SK-N-SH treated with all-trans-retinoic acid at 6 μM for 48 hours (cell line): ENCODE measurements around the gene LAMB4.

Experiments used
- ATAC-seq: fragments of 200-7000 bp; cut with Tn5 transposase; 3 replicates; pipeline ENCODE4 v1.9.1; 2020; ENCODE audit warnings: mild to moderate bottlenecking, moderate library complexity
- ARNTL ChIP-seq: fragments of 450-650 bp; formaldehyde crosslinking; IDR thresholded peaks from 2 replicates; pipeline ENCODE4 v1.5.0; 2020; ENCODE audit warnings: low read depth, mild to moderate bottlenecking, moderate library complexity, borderline replicate concordance
- BACH2 ChIP-seq: fragments of 250-450 bp; sonication (Bioruptor Pico); IDR thresholded peaks from 2 replicates; pipeline ENCODE4 v1.9.0; 2021; ENCODE audit warnings: mild to moderate bottlenecking, borderline replicate concordance
- CREB5 ChIP-seq: fragments of 250-450 bp; sonication (Bioruptor Pico); IDR thresholded peaks from 2 replicates; pipeline ENCODE4 v1.5.1; 2020; ENCODE audit warnings: low read depth, mild to moderate bottlenecking, moderate library complexity
- CSDC2 ChIP-seq: fragments of 250-450 bp; sonication (Bioruptor Pico); IDR thresholded peaks from 2 replicates; pipeline ENCODE4 v1.5.0; 2020; ENCODE audit warnings: mild to moderate bottlenecking, moderate library complexity
- CSRNP3 ChIP-seq: fragments of 250-450 bp; sonication (Bioruptor Pico); IDR thresholded peaks from 2 replicates; pipeline ENCODE4 v1.5.1; 2021; ENCODE audit warnings: mild to moderate bottlenecking, moderate library complexity
- ESRRG ChIP-seq: fragments of 250-450 bp; sonication (Bioruptor Pico); IDR thresholded peaks from 2 replicates; pipeline ENCODE4 v1.6.1; 2021; ENCODE audit warnings: mild to moderate bottlenecking
- GLIS3 ChIP-seq: fragments of 250-450 bp; sonication (Bioruptor Pico); IDR thresholded peaks from 2 replicates; pipeline ENCODE4 v1.5.0; 2020; ENCODE audit warnings: mild to moderate bottlenecking, moderate library complexity
- ISL1 ChIP-seq: fragments of 250-450 bp; sonication (Bioruptor Pico); IDR thresholded peaks from 2 replicates; pipeline ENCODE4 v2.1.2; 2022; ENCODE audit warnings: mild to moderate bottlenecking, moderate library complexity
- OSR1 ChIP-seq: fragments of 250-450 bp; sonication (Bioruptor Pico); IDR thresholded peaks from 2 replicates; pipeline ENCODE4 v1.8.0; 2022; ENCODE audit warnings: moderate library complexity, mild to moderate bottlenecking, inconsistent platforms
- POU6F1 ChIP-seq: fragments of 250-450 bp; sonication (Bioruptor Pico); IDR thresholded peaks from 2 replicates; pipeline ENCODE4 v1.8.0; 2021; ENCODE audit warnings: low read depth, mild to moderate bottlenecking, moderate library complexity, borderline replicate concordance
- PPARA ChIP-seq: fragments of 250-450 bp; sonication (Bioruptor Pico); IDR thresholded peaks from 2 replicates; pipeline ENCODE4 v1.5.0; 2020; ENCODE audit warnings: mild to moderate bottlenecking, borderline replicate concordance
- RARB ChIP-seq: fragments of 250-450 bp; sonication (Bioruptor Pico); IDR thresholded peaks from 2 replicates; pipeline ENCODE4 v1.8.0; 2021; ENCODE audit warnings: mild to moderate bottlenecking, moderate library complexity
- SNAI2 ChIP-seq: fragments of 250-450 bp; sonication (Bioruptor Pico); IDR thresholded peaks from 2 replicates; pipeline ENCODE4 v1.5.0; 2020; ENCODE audit warnings: mild to moderate bottlenecking, moderate library complexity
- TCF4 ChIP-seq: fragments of 250-450 bp; sonication (Bioruptor Pico); IDR thresholded peaks from 2 replicates; pipeline ENCODE4 v1.8.0; 2021; ENCODE audit warnings: mild to moderate bottlenecking, moderate library complexity, borderline replicate concordance
- TOX ChIP-seq: fragments of 250-450 bp; sonication (Bioruptor Pico); IDR thresholded peaks from 2 replicates; pipeline ENCODE4 v1.8.0; 2021; ENCODE audit warnings: mild to moderate bottlenecking, moderate library complexity, borderline replicate concordance
- ZC3H10 ChIP-seq: fragments of 250-450 bp; sonication (Bioruptor Pico); IDR thresholded peaks from 2 replicates; pipeline ENCODE4 v1.5.1; 2021; ENCODE audit warnings: mild to moderate bottlenecking, moderate library complexity
- ZFP3 ChIP-seq: fragments of 250-450 bp; sonication (Bioruptor Pico); IDR thresholded peaks from 2 replicates; pipeline ENCODE4 v1.5.0; 2020; ENCODE audit warnings: mild to moderate bottlenecking, moderate library complexity
- ZFP30 ChIP-seq: fragments of 450-650 bp; formaldehyde crosslinking; IDR thresholded peaks from 2 replicates; pipeline ENCODE4 v1.5.0; 2022; ENCODE audit warnings: mild to moderate bottlenecking, moderate library complexity
- ZNF565 ChIP-seq: fragments of 450-650 bp; formaldehyde crosslinking; conservative IDR thresholded peaks from 2 replicates; pipeline ENCODE4 v1.5.0; 2020; ENCODE audit warnings: low read depth, mild to moderate bottlenecking, moderate library complexity
- ZNF70 ChIP-seq: fragments of 450-650 bp; formaldehyde crosslinking; IDR thresholded peaks from 2 replicates; pipeline ENCODE4 v1.5.0; 2020; ENCODE audit warnings: mild to moderate bottlenecking, moderate library complexity
- ZNF8 ChIP-seq: fragments of 450-650 bp; formaldehyde crosslinking; IDR thresholded peaks from 2 replicates; pipeline ENCODE4 v1.5.0; 2020; ENCODE audit warnings: mild to moderate bottlenecking, moderate library complexity
- TF ChIP-seq, protein P1 (sequence below): fragments of 250-450 bp; sonication (Bioruptor Pico); IDR thresholded peaks from 2 replicates; pipeline ENCODE4 v1.8.0; 2020; ENCODE audit warnings: mild to moderate bottlenecking, moderate library complexity, borderline replicate concordance
- TF ChIP-seq, protein P2 (sequence below): fragments of 250-450 bp; sonication (Bioruptor Pico); IDR thresholded peaks from 2 replicates; pipeline ENCODE4 v1.5.0; 2020; ENCODE audit warnings: mild to moderate bottlenecking, moderate library complexity

Gene LAMB4

DNA sequence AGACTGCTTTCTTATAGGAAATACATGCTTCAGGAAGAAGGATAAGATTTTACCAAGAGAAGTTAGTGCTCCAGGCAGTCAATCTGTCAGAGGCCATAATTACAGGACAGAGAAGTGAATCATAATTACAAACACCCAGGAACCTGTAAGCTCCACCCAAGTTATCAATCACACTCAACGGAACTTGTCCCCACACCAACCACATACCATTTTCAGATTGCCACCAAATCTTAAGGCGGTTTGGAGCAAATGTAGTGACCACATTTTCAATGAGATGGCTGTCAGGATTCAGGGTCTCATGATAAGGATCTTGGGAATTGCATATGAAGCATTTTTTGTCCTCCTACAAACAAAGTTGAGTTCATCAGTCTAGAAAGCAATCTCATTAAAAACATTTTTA, 132.0 kb downstream of the LAMB4 start (continued):
- TF ChIP-seq POU6F1 (CRISPR knock-in tag) (no peak), CREB5 (CRISPR knock-in tag) (no peak)

DNA sequence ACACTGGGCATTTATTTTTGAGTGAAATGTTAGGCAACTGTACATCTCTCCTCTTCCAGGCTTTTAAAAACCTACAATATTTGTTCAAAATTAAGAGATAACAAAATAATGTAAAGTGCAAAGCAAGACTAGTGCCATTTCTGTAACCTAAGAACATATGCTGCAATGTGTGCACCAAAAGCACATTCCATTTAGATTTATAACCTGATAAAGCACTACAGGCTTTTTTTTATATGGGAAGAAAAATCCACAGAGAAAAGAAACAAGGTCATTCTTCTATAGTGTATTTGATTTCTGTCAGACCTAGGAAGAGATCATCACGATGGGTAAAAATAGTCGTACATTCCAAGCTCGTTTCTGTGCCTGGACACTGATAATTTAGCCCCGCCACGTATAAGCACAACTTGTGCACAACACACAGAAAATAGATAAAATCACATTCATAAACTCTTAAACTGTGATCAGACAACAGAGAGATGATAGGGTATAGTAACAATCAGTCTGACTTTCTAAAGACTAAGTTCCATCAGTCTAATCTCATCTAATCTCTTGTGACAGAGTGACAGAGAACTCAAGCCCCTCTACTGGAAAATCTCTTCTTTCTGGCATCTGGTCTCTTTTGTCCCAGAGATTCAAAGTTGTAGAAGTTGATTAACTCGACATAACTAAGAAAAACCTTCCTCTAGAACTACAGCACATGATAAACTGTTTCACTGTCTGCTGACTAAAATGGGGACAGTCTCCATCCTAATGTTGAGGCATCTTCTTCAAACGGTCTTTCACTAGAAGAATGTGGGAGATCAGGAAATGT, 133.9 kb downstream of the LAMB4 start:
- TF ChIP-seq PPARA (CRISPR knock-in tag): no peak
- no peak for TF ChIP-seq ARNTL (CRISPR knock-in tag)
- TF ChIP-seq GLIS3: no peak
- TF ChIP-seq ZC3H10 (CRISPR knock-in tag): peak; percentile 19; the same call in 1 of the 2 replicates
- no peak for TF ChIP-seq ZNF8 (CRISPR knock-in tag)
- peak; percentile 48; the same call in 1 of the 2 replicates for TF ChIP-seq ISL1 (CRISPR knock-in tag)
- no peak for TF ChIP-seq POU6F1 (CRISPR knock-in tag)
- TF ChIP-seq TOX (CRISPR knock-in tag): no peak
- TF ChIP-seq CREB5 (CRISPR knock-in tag): no peak; the same call in 1 of the 2 replicates
- TF ChIP-seq ZFP3 (CRISPR knock-in tag): no peak
- no peak for TF ChIP-seq ZFP30 (CRISPR knock-in tag)
- 0 out of 2 replicates have a peak, but pooled peaks have one; percentile 18 for TF ChIP-seq ZNF70 (CRISPR knock-in tag)
- TF ChIP-seq, protein P1, sequence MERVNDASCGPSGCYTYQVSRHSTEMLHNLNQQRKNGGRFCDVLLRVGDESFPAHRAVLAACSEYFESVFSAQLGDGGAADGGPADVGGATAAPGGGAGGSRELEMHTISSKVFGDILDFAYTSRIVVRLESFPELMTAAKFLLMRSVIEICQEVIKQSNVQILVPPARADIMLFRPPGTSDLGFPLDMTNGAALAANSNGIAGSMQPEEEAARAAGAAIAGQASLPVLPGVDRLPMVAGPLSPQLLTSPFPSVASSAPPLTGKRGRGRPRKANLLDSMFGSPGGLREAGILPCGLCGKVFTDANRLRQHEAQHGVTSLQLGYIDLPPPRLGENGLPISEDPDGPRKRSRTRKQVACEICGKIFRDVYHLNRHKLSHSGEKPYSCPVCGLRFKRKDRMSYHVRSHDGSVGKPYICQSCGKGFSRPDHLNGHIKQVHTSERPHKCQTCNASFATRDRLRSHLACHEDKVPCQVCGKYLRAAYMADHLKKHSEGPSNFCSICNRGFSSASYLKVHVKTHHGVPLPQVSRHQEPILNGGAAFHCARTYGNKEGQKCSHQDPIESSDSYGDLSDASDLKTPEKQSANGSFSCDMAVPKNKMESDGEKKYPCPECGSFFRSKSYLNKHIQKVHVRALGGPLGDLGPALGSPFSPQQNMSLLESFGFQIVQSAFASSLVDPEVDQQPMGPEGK (CRISPR knock-in tag): no peak
- TF ChIP-seq, protein P2, sequence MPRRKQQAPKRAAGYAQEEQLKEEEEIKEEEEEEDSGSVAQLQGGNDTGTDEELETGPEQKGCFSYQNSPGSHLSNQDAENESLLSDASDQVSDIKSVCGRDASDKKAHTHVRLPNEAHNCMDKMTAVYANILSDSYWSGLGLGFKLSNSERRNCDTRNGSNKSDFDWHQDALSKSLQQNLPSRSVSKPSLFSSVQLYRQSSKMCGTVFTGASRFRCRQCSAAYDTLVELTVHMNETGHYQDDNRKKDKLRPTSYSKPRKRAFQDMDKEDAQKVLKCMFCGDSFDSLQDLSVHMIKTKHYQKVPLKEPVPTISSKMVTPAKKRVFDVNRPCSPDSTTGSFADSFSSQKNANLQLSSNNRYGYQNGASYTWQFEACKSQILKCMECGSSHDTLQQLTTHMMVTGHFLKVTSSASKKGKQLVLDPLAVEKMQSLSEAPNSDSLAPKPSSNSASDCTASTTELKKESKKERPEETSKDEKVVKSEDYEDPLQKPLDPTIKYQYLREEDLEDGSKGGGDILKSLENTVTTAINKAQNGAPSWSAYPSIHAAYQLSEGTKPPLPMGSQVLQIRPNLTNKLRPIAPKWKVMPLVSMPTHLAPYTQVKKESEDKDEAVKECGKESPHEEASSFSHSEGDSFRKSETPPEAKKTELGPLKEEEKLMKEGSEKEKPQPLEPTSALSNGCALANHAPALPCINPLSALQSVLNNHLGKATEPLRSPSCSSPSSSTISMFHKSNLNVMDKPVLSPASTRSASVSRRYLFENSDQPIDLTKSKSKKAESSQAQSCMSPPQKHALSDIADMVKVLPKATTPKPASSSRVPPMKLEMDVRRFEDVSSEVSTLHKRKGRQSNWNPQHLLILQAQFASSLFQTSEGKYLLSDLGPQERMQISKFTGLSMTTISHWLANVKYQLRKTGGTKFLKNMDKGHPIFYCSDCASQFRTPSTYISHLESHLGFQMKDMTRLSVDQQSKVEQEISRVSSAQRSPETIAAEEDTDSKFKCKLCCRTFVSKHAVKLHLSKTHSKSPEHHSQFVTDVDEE (CRISPR knock-in tag): 0 out of 2 replicates have a peak, but pooled peaks have one; percentile 63
- no peak for TF ChIP-seq OSR1 (CRISPR knock-in tag)
- TF ChIP-seq CSRNP3 (CRISPR knock-in tag): 0 out of 2 replicates have a peak, but pooled peaks have one; percentile 38
- no peak for TF ChIP-seq CSDC2
- no peak for TF ChIP-seq BACH2
- TF ChIP-seq ESRRG (CRISPR knock-in tag): 0 out of 2 replicates have a peak, but pooled peaks have one; percentile 23
- no peak for TF ChIP-seq TCF4
- no peak for TF ChIP-seq ZNF565
- TF ChIP-seq SNAI2 (CRISPR knock-in tag): no peak
- no peak for TF ChIP-seq RARB
- peak; percentile 58 for ATAC-seq
